B cell (primary cell): Measurements from ENCODE around the gene RFX4. TPM values are rescaled to one million over a fixed set of nuclear protein-coding genes. Genes with fewer than 3 reads are reported as not detected.

Experiments used
- ATAC-seq: fragments of 200-7000 bp; cut with Tn5 transposase; one replicate; pipeline ENCODE4 v1.10.0; 2021; ENCODE audit warnings: low read depth, mild to moderate bottlenecking, moderate number of reproducible peaks, moderate library complexity
- CTCF ChIA-PET: fragments of 350-600 bp; sonication (Branson Sonifier 250); formaldehyde crosslinking; loops from one replicate; lab custom pipeline; 2021; ENCODE audit warnings: antibody characterized with exemption, inconsistent platforms; lab: Charles Lee
- POLR2A ChIA-PET: fragments of 350-600 bp; sonication (Branson Sonifier 250); formaldehyde crosslinking; loops from one replicate; lab custom pipeline; 2021; ENCODE audit warnings: antibody characterized with exemption; lab: Charles Lee
- DNase-seq: peaks from one replicate; pipeline ENCODE4 v3.0.0; 2013
- H2AFZ ChIP-seq: 2 replicates; pipeline ENCODE4 v1.6.1; 2012; ENCODE audit warnings: mild to moderate bottlenecking, low read depth, low read length; ENCODE audit not compliant: insufficient read depth, poor library complexity, severe bottlenecking
- H3K27ac ChIP-seq, 2 donors: 1 replicate in 1 of 2; 2 replicates in 1 of 2; pipeline ENCODE4 v1.5.1; 2012 to 2013; ENCODE audit warnings: low read length in 2 of 2, mild to moderate bottlenecking in 2 of 2, moderate library complexity in 1 of 2
- H3K27me3 ChIP-seq, 4 experiments: fragments of 200-600 bp in 1 of 4; sonication (generic) in 1 of 4; replicated peaks in 1 of 4; 1 replicate in 2 of 4; 2 replicates in 2 of 4; pipeline versions ENCODE4 v1.6.1 to v1.7.0; 2013 to 2016; ENCODE audit warnings: low read length in 3 of 4, mild to moderate bottlenecking in 2 of 4, mixed read lengths in 1 of 4, moderate library complexity in 1 of 4; ENCODE audit not compliant: insufficient read depth in 4 of 4, control insufficient read depth in 3 of 4; ENCODE audit errors: control extremely low read depth in 1 of 4
- H3K36me3 ChIP-seq, 2 experiments: replicated peaks in 1 of 2; 1 replicate in 1 of 2; 2 replicates in 1 of 2; pipeline versions ENCODE4 v1.6.1 to v1.7.1; 2013; ENCODE audit warnings: low read length in 1 of 2; ENCODE audit not compliant: insufficient read depth in 2 of 2, control insufficient read depth in 1 of 2; ENCODE audit errors: control extremely low read depth in 1 of 2, extremely low read depth in 1 of 2
- H3K4me1 ChIP-seq, 2 donors: fragments of 200-600 bp in 1 of 2; sonication (generic) in 1 of 2; 1 replicate in 1 of 2; 2 replicates in 1 of 2; pipeline versions ENCODE4 v1.5.1 to v1.6.1; 2013 to 2017; ENCODE audit warnings: low read length in 2 of 2; ENCODE audit not compliant: control insufficient read depth in 2 of 2, insufficient read depth in 2 of 2
- H3K4me2 ChIP-seq: replicated peaks from 2 replicates; pipeline ENCODE3; 2012; ENCODE audit warnings: mild to moderate bottlenecking, low read depth, low read length; ENCODE audit not compliant: poor library complexity, severe bottlenecking
- H3K4me3 ChIP-seq, 5 experiments: fragments of 200-600 bp in 1 of 5; sonication (generic) in 1 of 5; 1 replicate in 3 of 5; 2 replicates in 2 of 5; pipeline versions ENCODE4 v1.5.1 to v1.7.0; 2011 to 2016; ENCODE audit warnings: low read length in 4 of 5, mild to moderate bottlenecking in 4 of 5, low read depth in 2 of 5, control low read depth in 1 of 5, moderate library complexity in 1 of 5; ENCODE audit not compliant: insufficient read depth in 1 of 5; ENCODE audit errors: control extremely low read depth in 1 of 5, extremely low read depth in 1 of 5
- H3K79me2 ChIP-seq: fragments of 200-600 bp; sonication (generic); one replicate; pipeline ENCODE4 v1.6.0; 2016; ENCODE audit warnings: low read length; ENCODE audit not compliant: control insufficient read depth, insufficient read depth
- H3K9ac ChIP-seq: fragments of 200-600 bp; sonication (generic); 2 replicates; pipeline ENCODE4 v1.6.1; 2017; ENCODE audit warnings: mild to moderate bottlenecking, low read length, moderate library complexity
- H3K9me3 ChIP-seq, 3 donors: one replicate each; pipeline versions ENCODE4 v1.6.1 to v1.7.1; 2013; ENCODE audit warnings: low read length in 2 of 3; ENCODE audit not compliant: control insufficient read depth in 2 of 3, insufficient read depth in 1 of 3; ENCODE audit errors: control extremely low read depth in 1 of 3
- H4K20me1 ChIP-seq: 2 replicates; pipeline ENCODE4 v1.6.0; 2012; ENCODE audit warnings: mild to moderate bottlenecking, low read length; ENCODE audit not compliant: insufficient read depth, control insufficient read depth, poor library complexity, severe bottlenecking
- H3K27ac Mint-ChIP-seq: one replicate; pipeline ENCODE4 v1.8.0; 2021; ENCODE audit warnings: mixed read lengths
- H3K27me3 Mint-ChIP-seq: one replicate; pipeline ENCODE4 v1.8.0; 2021; ENCODE audit warnings: mixed read lengths
- H3K4me1 Mint-ChIP-seq: one replicate; pipeline ENCODE4 v1.8.0; 2021; ENCODE audit warnings: mixed read lengths
- H3K4me3 Mint-ChIP-seq: one replicate; pipeline ENCODE4 v1.8.0; 2021; ENCODE audit warnings: mixed read lengths
- H3K9me3 Mint-ChIP-seq: one replicate; pipeline ENCODE4 v1.8.0; 2022; ENCODE audit warnings: mixed read lengths; ENCODE audit not compliant: insufficient read depth
- EZH2 ChIP-seq: IDR thresholded peaks from 2 replicates; pipeline ENCODE4 v1.6.1; 2012; ENCODE audit warnings: borderline replicate concordance, low read depth, mild to moderate bottlenecking, moderate library complexity, low read length; ENCODE audit not compliant: insufficient read depth, poor library complexity, severe bottlenecking
- WGBS: methylation state at CpG from one replicate; pipeline ENCODE4 v1.1.5; 2013; ENCODE audit warnings: missing lambda C conversion rate; ENCODE audit not compliant: insufficient coverage; 5-methylcytosine and 5-hydroxymethylcytosine counted together
- intact Hi-C: fragments of 100-400 bp; cut with micrococcal nuclease; formaldehyde crosslinking; loops from one replicate; pipeline ENCODE4 v1.10.0; 2022
- polyA plus RNA-seq: library from polyadenylated mRNA; depleted of rRNA; stranded (reverse); fragments of >200 nt; gene quantifications from 2 replicates; pipeline ENCODE4 v1.2.3, GENCODE V29; 2012
- total RNA-seq, 2 donors: library from RNA; stranded (reverse); fragments of 120-200 nt in 1 of 2; gene quantifications; 1 replicate in 1 of 2; 2 replicates in 1 of 2; pipeline versions ENCODE4 v1.2.3 to v1.2.4, GENCODE V29; 2013 to 2022
- TF ChIP-seq, protein P1 (sequence below): fragments of 200-600 bp; IDR thresholded peaks from one replicate; pipeline ENCODE4 v1.8.0; 2022; ENCODE audit warnings: antibody characterized with exemption, mild to moderate bottlenecking

The RFX4 gene
- total and polyA plus RNA-seq, 2 donors (not counting 1 experiment from before 2014, with no cell fraction given), result not detected

DNA sequence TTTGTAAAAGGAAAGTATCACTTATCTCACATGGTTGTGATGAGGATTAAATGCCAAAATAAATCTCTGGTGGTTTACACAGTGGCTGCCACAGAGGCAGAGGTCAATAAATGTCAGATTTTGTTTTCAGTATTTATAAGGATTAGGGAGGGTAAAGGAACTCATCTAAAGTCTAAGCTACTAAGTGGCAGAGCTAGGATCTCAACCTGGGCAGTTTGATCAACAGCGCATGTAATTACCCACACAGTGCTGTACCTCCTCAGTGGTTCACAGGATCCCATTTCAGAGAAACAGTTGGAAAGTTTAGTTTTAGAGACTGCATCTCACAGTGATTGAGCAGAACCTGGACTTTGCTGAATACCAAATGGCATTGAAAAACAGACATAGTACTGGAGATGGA, 146.8 kb downstream of the RFX4 start:
- Histone ChIP-seq H3K27me3 (peaks cover 0 to 12% (median 5%) of the 10 kb centered on the region in 4 experiments), H3K79me2 (no peaks in the 10 kb centered on the region), H3K4me2 (no peak overlapping the region), H4K20me1 (no peaks in the 10 kb centered on the region), H3K9ac (no peak overlapping the region), H3K4me3 (no peak overlapping the region), H3K4me1 (no peaks in the 10 kb centered on the region), H2AFZ (no peak overlapping the region), H3K27ac (no peak overlapping the region), H3K36me3 (no peaks in the 10 kb centered on the region), H3K9me3 (peaks cover 0 to 2% (median 0%) of the 10 kb centered on the region in 3 donors)
- ChIA-PET POLR2A (no interaction called here), CTCF (interaction anchor here (0.6 kb wide), 1 partner anchor 15 kb away, joined by 3 read pairs; no protein-coding TSS in a partner anchor)
- Mint-ChIP-seq H3K27ac (no peak overlapping the region), H3K9me3 (no peaks in the 10 kb centered on the region), H3K4me1 (no peaks in the 10 kb centered on the region), H3K4me3 (no peak overlapping the region), H3K27me3 (peaks cover 32% of the 10 kb centered on the region)
- intact Hi-C loops, result no loop called here
- TF ChIP-seq, protein P1, sequence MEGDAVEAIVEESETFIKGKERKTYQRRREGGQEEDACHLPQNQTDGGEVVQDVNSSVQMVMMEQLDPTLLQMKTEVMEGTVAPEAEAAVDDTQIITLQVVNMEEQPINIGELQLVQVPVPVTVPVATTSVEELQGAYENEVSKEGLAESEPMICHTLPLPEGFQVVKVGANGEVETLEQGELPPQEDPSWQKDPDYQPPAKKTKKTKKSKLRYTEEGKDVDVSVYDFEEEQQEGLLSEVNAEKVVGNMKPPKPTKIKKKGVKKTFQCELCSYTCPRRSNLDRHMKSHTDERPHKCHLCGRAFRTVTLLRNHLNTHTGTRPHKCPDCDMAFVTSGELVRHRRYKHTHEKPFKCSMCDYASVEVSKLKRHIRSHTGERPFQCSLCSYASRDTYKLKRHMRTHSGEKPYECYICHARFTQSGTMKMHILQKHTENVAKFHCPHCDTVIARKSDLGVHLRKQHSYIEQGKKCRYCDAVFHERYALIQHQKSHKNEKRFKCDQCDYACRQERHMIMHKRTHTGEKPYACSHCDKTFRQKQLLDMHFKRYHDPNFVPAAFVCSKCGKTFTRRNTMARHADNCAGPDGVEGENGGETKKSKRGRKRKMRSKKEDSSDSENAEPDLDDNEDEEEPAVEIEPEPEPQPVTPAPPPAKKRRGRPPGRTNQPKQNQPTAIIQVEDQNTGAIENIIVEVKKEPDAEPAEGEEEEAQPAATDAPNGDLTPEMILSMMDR, result no peak
- no peak for TF ChIP-seq EZH2
- DNase-seq (no peak), ATAC-seq (no peak)
- 100% methylated on average over 1 of the region's 1 CpG for WGBS

- no peak for DNase-seq
- Histone ChIP-seq H2AFZ (no peak overlapping the region), H3K27me3 (peaks cover 0 to 18% (median 14%) of the 10 kb centered on the region in 4 experiments), H3K4me1 (no peaks in the 10 kb centered on the region), H3K27ac (no peak overlapping the region), H3K4me2 (no peak overlapping the region), H3K36me3 (no peaks in the 10 kb centered on the region), H3K4me3 (no peak overlapping the region), H3K9ac (no peak overlapping the region), H4K20me1 (no peaks in the 10 kb centered on the region), H3K9me3 (peaks cover 0 to 2% (median 0%) of the 10 kb centered on the region in 3 donors), H3K79me2 (no peaks in the 10 kb centered on the region)
- 100% methylated on average over 2 of the region's 5 CpGs for WGBS
- ChIA-PET POLR2A (no interaction called here), CTCF (no interaction called here)
- H3K4me3 Mint-ChIP-seq, result no peak overlapping the region
- intact Hi-C loops, result no loop called here
- H3K4me1 Mint-ChIP-seq, result no peaks in the 10 kb centered on the region
- H3K9me3 Mint-ChIP-seq, result no peaks in the 10 kb centered on the region
- ATAC-seq, result no peak
- TF ChIP-seq EZH2, result no peak
- TF ChIP-seq, protein P1, result no peak
- peaks cover 50% of the 10 kb centered on the region for H3K27me3 Mint-ChIP-seq
- H3K27ac Mint-ChIP-seq, result no peak overlapping the region
Measured at GRCh38 chr12:106732890-106733289, 150.1 kb downstream of the RFX4 start.
